ENCODE data around the gene APIP. TPM values are rescaled to one million over a fixed set of nuclear protein-coding genes. Genes with fewer than 3 reads are reported as not detected.

The APIP gene
- total and polyA plus RNA-seq, 2 of the 8 experiments (the other 6 are each of a cell fraction or from before 2014, with no cell fraction given): 10.4 to 25.7 TPM

GRCh38 chr11:34910817-34911216, 5.4 kb downstream of the APIP start:
- Histone ChIP-seq H3K4me1 (replicated peaks in 1 of 4; ENCODE audit: control insufficient read depth in 3 of 4, insufficient read depth in 4 of 4, low read length in 3 of 4) (peaks cover 0 to 9% (median 3%) of the 10 kb centered on the region in 4 experiments; a peak in 3 of 7 replicates), H3K4me2 (ENCODE audit: insufficient read depth in 1 of 2, low read depth in 2 of 2, low read length in 2 of 2) (no peak overlapping the region), H2BK120ac (replicated peaks; ENCODE audit: low read depth, low read length) (no peak overlapping the region), H3K18ac (ENCODE audit: extremely low read depth, low read length) (no peak overlapping the region), H4K91ac (replicated peaks; ENCODE audit: insufficient read length, low read length) (no peak overlapping the region), H2BK20ac (ENCODE audit: low read length) (no peak overlapping the region), H3K79me2 (ENCODE audit: control insufficient read depth in 1 of 2, insufficient read depth in 2 of 2, low read length in 2 of 2) (peaks cover 0 to 21% of the 10 kb centered on the region in 2 experiments; a peak in 2 of 4 replicates), H3K4me3 (ENCODE audit: extremely low read depth in 1 of 4, insufficient read depth in 2 of 4, low read depth in 3 of 4, low read length in 4 of 4) (no peak overlapping the region), H4K20me1 (replicated peaks in 1 of 2; ENCODE audit: control insufficient read depth in 1 of 2, insufficient read depth in 2 of 2, low read length in 2 of 2) (no peaks in the 10 kb centered on the region), H3K14ac (ENCODE audit: insufficient read length) (no peak overlapping the region), H3K27me3 (replicated peaks in 1 of 4; ENCODE audit: control insufficient read depth in 3 of 4, extremely low read depth in 1 of 4, insufficient read depth in 3 of 4, low read length in 3 of 4) (no peaks in the 10 kb centered on the region), H3K56ac (replicated peaks; ENCODE audit: insufficient read length, low read depth, low read length) (no peak overlapping the region), H4K5ac (ENCODE audit: insufficient read length, low read depth, low read length) (no peak overlapping the region), H2BK5ac (ENCODE audit: low read depth, low read length) (no peak overlapping the region), H4K8ac (ENCODE audit: extremely low read depth, insufficient read depth, low read length) (no peak overlapping the region), H3K9ac (replicated peaks in 1 of 4; ENCODE audit: extremely low read depth in 1 of 4, low read depth in 3 of 4, low read length in 3 of 4) (no peak overlapping the region), H2BK12ac (ENCODE audit: low read depth, low read length) (no peak overlapping the region), H2AFZ (ENCODE audit: low read length) (no peak overlapping the region), H3K4ac (replicated peaks; ENCODE audit: insufficient read length, low read depth, low read length) (no peak overlapping the region), H3K36me3 (ENCODE audit: control insufficient read depth in 2 of 4, insufficient read depth in 4 of 4, low read length in 3 of 4) (peaks cover 0 to 4% (median 0%) of the 10 kb centered on the region in 4 experiments; a peak in 1 of 8 replicates), H3K23ac (ENCODE audit: insufficient read length) (no peak overlapping the region), H3K23me2 (ENCODE audit: low read depth, low read length) (peaks cover 4% of the 10 kb centered on the region), H3K27ac (ENCODE audit: low read depth, low read length) (no peak overlapping the region), H2BK15ac (ENCODE audit: low read length) (no peak overlapping the region), H3K9me3 (ENCODE audit: insufficient read depth in 2 of 2, low read depth in 1 of 2, low read length in 1 of 2) (no peaks in the 10 kb centered on the region), H2AK5ac (ENCODE audit: low read depth, low read length) (no peak overlapping the region), H3K79me1 (ENCODE audit: low read depth, low read length) (peaks cover 6% of the 10 kb centered on the region)
- WGBS, 2 experiments (ENCODE audit: extremely low coverage in 1 of 2, insufficient coverage in 1 of 2, insufficient read length in 1 of 2, insufficient replicate concordance in 2 of 2, low coverage in 1 of 2, low lambda C conversion rate in 2 of 2, missing lambda C conversion rate in 1 of 2): 94% methylated on average over 1 of the region's 1 CpG; no CpG with 5 or more reads in 1 of the 2 experiments
- POLR2A ChIA-PET (ENCODE audit: partially characterized antibody): no interaction called here
- CTCF ChIA-PET (ENCODE audit: partially characterized antibody): interaction anchor here (0.8 to 1.4 kb wide), 4 partner anchors 9 to 16 kb away, joined by 3 to 4 read pairs (median 3); no protein-coding TSS in a partner anchor
- TF ChIP-seq MAFK (IDR thresholded peaks at IDR 0.05; ENCODE audit: low read depth, low read length): no peak
- TF ChIP-seq BCL11A (IDR thresholded peaks at IDR 0.05; ENCODE audit: low read depth in 2 of 2, low read length in 2 of 2): no peak
- TF ChIP-seq SRF (IDR thresholded peaks at IDR 0.05; ENCODE audit: low read depth, low read length): no peak
- no peak for TF ChIP-seq HDAC6 (IDR thresholded peaks at IDR 0.05; ENCODE audit: low read depth, low read length)
- TF ChIP-seq NANOG (IDR thresholded peaks at IDR 0.05; ENCODE audit: insufficient read depth, low read depth, low read length, poor library complexity, severe bottlenecking): no peak
- TF ChIP-seq E2F6 (IDR thresholded peaks at IDR 0.05): no peak
- TF ChIP-seq, protein P1, sequence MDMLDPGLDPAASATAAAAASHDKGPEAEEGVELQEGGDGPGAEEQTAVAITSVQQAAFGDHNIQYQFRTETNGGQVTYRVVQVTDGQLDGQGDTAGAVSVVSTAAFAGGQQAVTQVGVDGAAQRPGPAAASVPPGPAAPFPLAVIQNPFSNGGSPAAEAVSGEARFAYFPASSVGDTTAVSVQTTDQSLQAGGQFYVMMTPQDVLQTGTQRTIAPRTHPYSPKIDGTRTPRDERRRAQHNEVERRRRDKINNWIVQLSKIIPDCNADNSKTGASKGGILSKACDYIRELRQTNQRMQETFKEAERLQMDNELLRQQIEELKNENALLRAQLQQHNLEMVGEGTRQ (IDR thresholded peaks at IDR 0.05; ENCODE audit: low read length): no peak
- TF ChIP-seq CTBP2 (IDR thresholded peaks at IDR 0.05; ENCODE audit: borderline replicate concordance, insufficient read depth, insufficient read length, low read length): no peak
- TF ChIP-seq SUZ12 (IDR thresholded peaks at IDR 0.05; ENCODE audit: low read length): no peak
- no peak for TF ChIP-seq CBX5 (IDR thresholded peaks at IDR 0.05; ENCODE audit: low read depth, low read length)
- TF ChIP-seq GTF2F1 (IDR thresholded peaks at IDR 0.05; ENCODE audit: borderline replicate concordance, low read depth, low read length): no peak
- FAIRE-seq (no peak), DNase-seq (ENCODE audit: low read depth in 1 of 2, low spot score in 2 of 2) (no peak)
